Neural crest cell (in vitro differentiated cells): Measurements from ENCODE around the gene MXI1. TPM values are rescaled to one million over a fixed set of nuclear protein-coding genes. Genes with fewer than 3 reads are reported as not detected.

Experiments
- DNase-seq: peaks from one replicate; pipeline ENCODE4 v3.0.0; 2021; ENCODE audit warnings: low read depth, mixed read lengths, low spot score
- H3K27ac Mint-ChIP-seq: one replicate; pipeline ENCODE4 v1.8.0; 2021; ENCODE audit warnings: mild to moderate bottlenecking, mixed read lengths; ENCODE audit not compliant: unreplicated experiment
- H3K27me3 Mint-ChIP-seq: 2 replicates; pipeline ENCODE4 v1.8.0; 2021; ENCODE audit warnings: low read depth, mild to moderate bottlenecking, mixed read lengths
- H3K36me3 Mint-ChIP-seq: 2 replicates; pipeline ENCODE4 v1.8.0; 2021; ENCODE audit warnings: low read depth, mild to moderate bottlenecking, mixed read lengths
- H3K4me1 Mint-ChIP-seq: 2 replicates; pipeline ENCODE4 v1.8.0; 2021; ENCODE audit warnings: mixed read lengths
- H3K4me3 Mint-ChIP-seq: one replicate; pipeline ENCODE4 v1.8.0; 2021; ENCODE audit warnings: mild to moderate bottlenecking, mixed read lengths
- H3K9me3 Mint-ChIP-seq: 2 replicates; pipeline ENCODE4 v1.8.0; 2021; ENCODE audit warnings: mixed read lengths
- CTCF ChIP-seq: fragments of 200-600 bp; sonication (generic); conservative IDR thresholded peaks from 2 replicates; pipeline ENCODE4 v1.5.0; 2021; ENCODE audit warnings: antibody characterized with exemption, mild to moderate bottlenecking
- total RNA-seq: library from RNA; stranded (reverse); gene quantifications from 2 replicates; pipeline ENCODE4 v1.2.1, GENCODE V29; 2021

The MXI1 gene
- total RNA-seq, 1 donor from 2014 or later: 18.6 TPM

GRCh38 chr10:110162741-110163145 lies 44.7 kb upstream of the MXI1 start:
- peaks cover 43% of the 10 kb centered on the region for H3K27me3 Mint-ChIP-seq
- no peak for TF ChIP-seq CTCF
- H3K36me3 Mint-ChIP-seq: no peaks in the 10 kb centered on the region
- H3K27ac Mint-ChIP-seq: no peak overlapping the region
- no peak for DNase-seq
- H3K4me3 Mint-ChIP-seq: no peak overlapping the region
- no peaks in the 10 kb centered on the region for H3K4me1 Mint-ChIP-seq
- H3K9me3 Mint-ChIP-seq: no peaks in the 10 kb centered on the region

DNA sequence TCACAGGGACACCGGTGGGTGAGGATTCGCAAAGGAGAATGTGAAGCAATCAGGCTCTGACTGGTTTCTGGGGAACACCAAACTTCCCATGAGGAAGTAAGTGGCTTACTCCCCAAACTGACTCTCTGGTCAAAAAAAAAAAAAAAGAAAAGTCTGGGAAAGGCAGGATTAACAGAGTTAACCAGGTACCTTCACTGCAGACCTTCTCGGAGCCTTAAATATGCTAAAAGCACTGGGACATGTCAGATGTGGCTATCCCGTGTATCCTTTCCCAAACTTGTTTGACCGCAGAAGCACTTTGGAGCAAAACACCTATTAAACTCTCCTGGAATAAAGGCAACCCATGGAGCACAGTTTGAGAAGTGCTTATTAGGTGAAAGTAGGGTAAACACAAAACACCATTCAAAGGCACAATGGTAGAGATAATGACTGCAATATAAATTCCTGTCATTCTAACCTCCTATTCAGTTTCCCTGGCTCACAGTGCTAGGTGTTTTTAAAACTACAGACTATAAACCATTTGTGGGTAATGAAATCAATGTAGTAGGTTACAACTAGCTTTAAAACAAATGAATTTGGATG lies 44.1 kb upstream of the MXI1 start:
- Mint-ChIP-seq H3K9me3 (no peaks in the 10 kb centered on the region), H3K4me1 (no peaks in the 10 kb centered on the region), H3K36me3 (no peaks in the 10 kb centered on the region), H3K4me3 (no peak overlapping the region), H3K27me3 (peaks cover 47% of the 10 kb centered on the region), H3K27ac (no peak overlapping the region)
- no peak for TF ChIP-seq CTCF
- DNase-seq: no peak

DNA sequence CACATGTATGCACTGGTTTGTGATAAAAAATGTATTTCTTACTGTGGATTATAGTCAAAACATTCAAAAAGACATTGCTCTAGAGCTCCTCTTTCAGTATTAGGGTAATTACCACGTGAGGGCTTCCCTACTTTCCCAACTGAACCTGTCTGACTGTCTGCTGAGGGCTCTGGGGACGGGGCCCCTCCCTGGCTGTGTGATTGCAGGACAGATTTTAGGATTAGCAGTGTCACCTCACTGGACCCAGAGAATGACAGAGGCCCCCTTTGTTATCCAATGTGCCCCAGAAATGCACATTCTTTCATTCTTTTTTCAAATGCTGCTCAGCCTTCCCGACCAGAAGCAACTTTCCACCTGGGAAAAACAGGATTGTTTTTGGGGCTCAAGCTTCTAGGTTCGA lies 43.6 kb upstream of the MXI1 start:
- TF ChIP-seq CTCF: no peak
- Mint-ChIP-seq H3K4me1 (no peaks in the 10 kb centered on the region), H3K4me3 (no peak overlapping the region), H3K9me3 (no peaks in the 10 kb centered on the region), H3K36me3 (no peaks in the 10 kb centered on the region), H3K27me3 (peaks cover 51% of the 10 kb centered on the region), H3K27ac (no peak overlapping the region)
- no peak for DNase-seq

DNA sequence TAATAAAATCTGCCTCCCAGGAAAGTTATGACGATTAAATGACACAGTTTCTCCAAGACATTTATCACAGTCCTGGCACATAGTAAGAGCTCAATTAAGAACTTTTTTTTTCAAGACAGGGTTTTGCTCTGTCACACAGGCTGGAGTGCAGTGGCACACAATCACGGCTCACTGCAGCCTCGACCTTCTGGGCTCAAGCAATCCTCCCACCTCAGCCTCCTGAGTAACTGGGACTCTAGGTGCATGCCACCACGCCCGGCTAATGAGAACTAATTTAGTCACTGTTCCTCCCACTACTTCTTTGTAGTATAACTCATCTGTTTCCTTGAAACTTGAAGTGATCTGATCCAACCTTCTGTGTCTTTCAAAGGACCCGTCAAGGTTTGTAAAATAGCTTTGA lies 42.2 kb upstream of the MXI1 start:
- Mint-ChIP-seq H3K27me3 (peaks cover 65% of the 10 kb centered on the region), H3K36me3 (no peaks in the 10 kb centered on the region), H3K27ac (no peak overlapping the region), H3K4me1 (peaks cover 5% of the 10 kb centered on the region), H3K9me3 (no peaks in the 10 kb centered on the region), H3K4me3 (no peak overlapping the region)
- DNase-seq: no peak
- no peak for TF ChIP-seq CTCF

DNA sequence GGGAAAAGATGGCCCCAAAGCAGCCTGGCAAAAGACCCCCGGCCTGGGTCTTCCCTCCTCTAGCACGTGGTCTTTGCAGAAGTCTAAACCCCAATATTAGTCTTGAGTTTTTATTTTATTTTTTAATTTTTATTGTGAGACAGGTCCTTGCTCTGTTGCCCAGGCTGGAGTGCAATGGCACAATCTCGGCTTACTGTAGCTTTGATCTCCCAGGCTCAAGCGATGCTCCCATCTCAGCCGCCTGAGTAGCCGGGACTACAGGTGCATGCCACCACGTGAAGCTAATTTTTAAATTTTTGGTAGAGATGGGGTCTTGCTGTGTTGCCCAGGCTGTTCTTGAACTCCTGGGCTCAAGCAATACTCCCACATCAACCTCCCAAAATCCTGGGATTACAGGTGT lies 40.3 kb upstream of the MXI1 start:
- Mint-ChIP-seq H3K27ac (no peak overlapping the region), H3K36me3 (no peaks in the 10 kb centered on the region), H3K4me3 (no peak overlapping the region), H3K4me1 (peaks cover 12% of the 10 kb centered on the region), H3K9me3 (no peaks in the 10 kb centered on the region), H3K27me3 (peaks cover 81% of the 10 kb centered on the region)
- DNase-seq: no peak
- TF ChIP-seq CTCF: no peak
